Breast epithelium (tissue), 3 donors: ENCODE results near the gene SURF4.

ENCODE experiments used
- CTCF ChIP-seq, 3 donors: fragments of 450-650 bp; IDR thresholded peaks; one replicate each; pipeline ENCODE4 v1.5.1; 2016 to 2017; ENCODE audit warnings: antibody characterized with exemption in 3 of 3, mild to moderate bottlenecking in 3 of 3, moderate library complexity in 3 of 3
- POLR2A ChIP-seq: fragments of 450-650 bp; IDR thresholded peaks from one replicate; pipeline ENCODE4 v1.6.1; 2016; ENCODE audit warnings: antibody characterized with exemption, mild to moderate bottlenecking, moderate library complexity

- TF ChIP-seq CTCF (IDR thresholded peaks at IDR 0.05) (no peak), POLR2A (no peak)
Observed at GRCh38 chr9:133355881-133356357, 19.9 kb downstream of the SURF4 start.
